H1 (cell line): ENCODE measurements around the gene RNF123. TPM values are rescaled to one million over a fixed set of nuclear protein-coding genes. Genes with fewer than 3 reads are reported as not detected.

Experiments
- GTF2F1 ChIP-seq: IDR thresholded peaks from 2 replicates; pipeline ENCODE4 v1.6.1; 2012; ENCODE audit warnings: low read depth, low read length, improper control_type of control experiment, borderline replicate concordance
- polyA plus RNA-seq, 7 experiments: library from polyadenylated mRNA; depleted of rRNA in 3 of 7; stranded (reverse) in 5 of 7; unstranded in 2 of 7; fragments of >200 nt in 5 of 7; fragments of 200-250 nt in 2 of 7; gene quantifications; 1 replicate in 5 of 7; 2 replicates in 1 of 7; 4 replicates in 1 of 7; pipeline versions ENCODE4 v1.2.1 to v1.2.3, GENCODE V29; 2011 to 2013; ENCODE audit warnings: missing spikeins in 2 of 7, mixed read lengths in 2 of 7
- total RNA-seq: library from RNA; stranded (reverse); fragmentation: NEBNext Ultra II Directional; extraction: Animal tissue kit (Norgen Biotek cat#: 25700); gene quantifications from 2 replicates; pipeline ENCODE4 v1.2.1, GENCODE V29; 2021
- TF ChIP-seq, protein P1 (sequence below): IDR thresholded peaks from 2 replicates; pipeline ENCODE4 v1.6.1; 2012; ENCODE audit warnings: low read length, inconsistent platforms

RNF123 gene
- total and polyA plus RNA-seq, 2 of the 8 experiments (the other 6 are each of a cell fraction or from before 2014, with no cell fraction given): 30.5 to 57.7 TPM

DNA sequence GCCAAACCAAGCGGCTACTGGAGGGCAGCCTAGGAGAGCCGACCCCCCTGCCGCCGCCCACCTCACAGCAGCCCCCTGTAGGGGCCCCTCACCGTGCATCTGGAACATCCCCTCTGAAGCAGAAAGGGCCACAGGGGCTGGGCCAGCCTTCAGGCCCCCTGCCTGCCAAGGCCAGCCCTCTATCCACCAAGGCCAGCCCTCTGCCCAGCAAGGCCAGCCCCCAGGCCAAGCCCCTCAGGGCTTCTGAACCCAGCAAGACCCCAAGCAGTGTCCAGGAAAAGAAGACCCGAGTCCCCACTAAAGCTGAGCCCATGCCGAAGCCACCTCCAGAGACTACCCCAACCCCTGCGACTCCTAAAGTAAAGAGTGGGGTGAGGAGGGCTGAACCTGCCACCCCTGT, 38.7 kb upstream of the RNF123 start (continued):
- TF ChIP-seq, protein P1, sequence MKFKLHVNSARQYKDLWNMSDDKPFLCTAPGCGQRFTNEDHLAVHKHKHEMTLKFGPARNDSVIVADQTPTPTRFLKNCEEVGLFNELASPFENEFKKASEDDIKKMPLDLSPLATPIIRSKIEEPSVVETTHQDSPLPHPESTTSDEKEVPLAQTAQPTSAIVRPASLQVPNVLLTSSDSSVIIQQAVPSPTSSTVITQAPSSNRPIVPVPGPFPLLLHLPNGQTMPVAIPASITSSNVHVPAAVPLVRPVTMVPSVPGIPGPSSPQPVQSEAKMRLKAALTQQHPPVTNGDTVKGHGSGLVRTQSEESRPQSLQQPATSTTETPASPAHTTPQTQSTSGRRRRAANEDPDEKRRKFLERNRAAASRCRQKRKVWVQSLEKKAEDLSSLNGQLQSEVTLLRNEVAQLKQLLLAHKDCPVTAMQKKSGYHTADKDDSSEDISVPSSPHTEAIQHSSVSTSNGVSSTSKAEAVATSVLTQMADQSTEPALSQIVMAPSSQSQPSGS: no peak
- TF ChIP-seq GTF2F1: no peak
